B cell (primary cell): Measurements from ENCODE around the gene ACP7.

Experiments
- CTCF ChIP-seq: fragments of 200-600 bp; IDR thresholded peaks from one replicate; pipeline ENCODE4 v1.8.0; 2022; ENCODE audit warnings: antibody characterized with exemption, mild to moderate bottlenecking
- EZH2 ChIP-seq: IDR thresholded peaks from 2 replicates; pipeline ENCODE4 v1.6.1; 2012; ENCODE audit warnings: borderline replicate concordance, low read depth, mild to moderate bottlenecking, moderate library complexity, low read length; ENCODE audit not compliant: insufficient read depth, poor library complexity, severe bottlenecking

- TF ChIP-seq CTCF, result no peak
- no peak for TF ChIP-seq EZH2
Observed at GRCh38 chr19:39154629-39155100, 70.5 kb downstream of the ACP7 start.
